Nephron (organoid): ENCODE data around the gene ALKBH3.

Experiments used
- H3K27ac Mint-ChIP-seq, 3 experiments: 2 replicates each; pipeline ENCODE4 v1.8.0; 2020; ENCODE audit warnings: mixed read lengths in 3 of 3, mild to moderate bottlenecking in 2 of 3, moderate library complexity in 1 of 3
- H3K27me3 Mint-ChIP-seq: 2 replicates; pipeline ENCODE4 v1.8.0; 2021; ENCODE audit warnings: low read depth, mild to moderate bottlenecking, moderate library complexity, mixed read lengths
- H3K36me3 Mint-ChIP-seq: 2 replicates; pipeline ENCODE4 v1.8.0; 2020; ENCODE audit warnings: low read depth, mixed read lengths
- H3K4me1 Mint-ChIP-seq: 2 replicates; pipeline ENCODE4 v1.8.0; 2020; ENCODE audit warnings: mixed read lengths
- H3K4me3 Mint-ChIP-seq, 3 experiments: 2 replicates each; pipeline ENCODE4 v1.8.0; 2020; ENCODE audit warnings: mild to moderate bottlenecking in 3 of 3, mixed read lengths in 3 of 3, moderate library complexity in 2 of 3
- H3K9me3 Mint-ChIP-seq: 2 replicates; pipeline ENCODE4 v1.8.0; 2020; ENCODE audit warnings: mixed read lengths
- TF ChIP-seq, protein P1 (sequence below), 3 experiments: fragments of 200-600 bp; sonication (generic); IDR thresholded peaks; one replicate each; pipeline ENCODE4 v1.5.0; 2021; ENCODE audit warnings: antibody characterized with exemption in 3 of 3; ENCODE audit not compliant: unreplicated experiment in 3 of 3

The ALKBH3 gene

DNA sequence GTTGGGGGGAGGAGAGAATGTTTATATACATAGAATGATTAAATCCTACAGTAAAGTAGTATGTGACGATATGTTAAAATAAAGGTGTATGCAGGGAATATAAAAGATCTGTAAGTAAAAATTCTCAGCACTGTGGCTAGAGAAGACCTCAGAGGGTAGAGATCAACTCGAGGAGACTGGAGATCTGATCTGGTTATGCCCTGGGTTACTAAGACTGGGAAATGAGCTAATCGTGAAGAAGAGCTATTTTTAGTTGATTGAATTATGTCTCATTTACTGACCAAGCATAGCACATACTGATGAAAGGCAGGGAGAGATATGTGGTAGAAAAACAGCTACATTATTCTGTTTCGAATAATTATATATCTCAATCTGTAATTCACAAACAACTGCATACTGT lies 42.8 kb upstream of the ALKBH3 start:
- TF ChIP-seq, protein P1, sequence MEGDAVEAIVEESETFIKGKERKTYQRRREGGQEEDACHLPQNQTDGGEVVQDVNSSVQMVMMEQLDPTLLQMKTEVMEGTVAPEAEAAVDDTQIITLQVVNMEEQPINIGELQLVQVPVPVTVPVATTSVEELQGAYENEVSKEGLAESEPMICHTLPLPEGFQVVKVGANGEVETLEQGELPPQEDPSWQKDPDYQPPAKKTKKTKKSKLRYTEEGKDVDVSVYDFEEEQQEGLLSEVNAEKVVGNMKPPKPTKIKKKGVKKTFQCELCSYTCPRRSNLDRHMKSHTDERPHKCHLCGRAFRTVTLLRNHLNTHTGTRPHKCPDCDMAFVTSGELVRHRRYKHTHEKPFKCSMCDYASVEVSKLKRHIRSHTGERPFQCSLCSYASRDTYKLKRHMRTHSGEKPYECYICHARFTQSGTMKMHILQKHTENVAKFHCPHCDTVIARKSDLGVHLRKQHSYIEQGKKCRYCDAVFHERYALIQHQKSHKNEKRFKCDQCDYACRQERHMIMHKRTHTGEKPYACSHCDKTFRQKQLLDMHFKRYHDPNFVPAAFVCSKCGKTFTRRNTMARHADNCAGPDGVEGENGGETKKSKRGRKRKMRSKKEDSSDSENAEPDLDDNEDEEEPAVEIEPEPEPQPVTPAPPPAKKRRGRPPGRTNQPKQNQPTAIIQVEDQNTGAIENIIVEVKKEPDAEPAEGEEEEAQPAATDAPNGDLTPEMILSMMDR (IDR thresholded peaks at IDR 0.05; ENCODE audit: unreplicated experiment in 3 of 3), result no peak
- no peaks in the 10 kb centered on the region for H3K27me3 Mint-ChIP-seq
- H3K4me1 Mint-ChIP-seq, result peaks cover 25% of the 10 kb centered on the region
- no peak overlapping the region for H3K4me3 Mint-ChIP-seq
- no peaks in the 10 kb centered on the region for H3K9me3 Mint-ChIP-seq
- no peak overlapping the region for H3K27ac Mint-ChIP-seq
- peaks cover 41% of the 10 kb centered on the region for H3K36me3 Mint-ChIP-seq

DNA sequence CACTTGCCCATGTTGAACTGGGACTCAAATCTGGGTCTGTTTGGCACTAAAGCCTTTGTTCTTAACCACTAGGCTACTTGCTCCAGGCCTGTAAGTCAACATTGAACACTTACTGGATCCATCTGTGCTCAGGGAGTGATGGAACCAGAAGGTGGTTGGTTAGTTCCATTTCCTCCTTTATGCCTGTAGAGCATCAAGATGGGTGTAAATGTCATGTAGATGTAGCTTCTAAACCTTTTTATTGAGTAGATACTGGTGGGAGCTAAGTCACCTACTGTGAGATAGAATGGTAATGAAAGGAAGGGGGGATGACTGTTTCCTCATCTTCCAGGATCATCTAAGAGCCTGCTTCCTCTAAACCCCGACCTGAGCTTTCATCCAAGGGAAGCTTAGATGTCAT lies 38.6 kb upstream of the ALKBH3 start:
- H3K27me3 Mint-ChIP-seq, result no peaks in the 10 kb centered on the region
- H3K4me1 Mint-ChIP-seq, result no peaks in the 10 kb centered on the region
- TF ChIP-seq, protein P1 (IDR thresholded peaks at IDR 0.05; ENCODE audit: unreplicated experiment in 3 of 3), result no peak
- H3K27ac Mint-ChIP-seq, result no peak overlapping the region
- no peaks in the 10 kb centered on the region for H3K9me3 Mint-ChIP-seq
- H3K4me3 Mint-ChIP-seq, result no peak overlapping the region
- peaks cover 38% of the 10 kb centered on the region for H3K36me3 Mint-ChIP-seq

DNA sequence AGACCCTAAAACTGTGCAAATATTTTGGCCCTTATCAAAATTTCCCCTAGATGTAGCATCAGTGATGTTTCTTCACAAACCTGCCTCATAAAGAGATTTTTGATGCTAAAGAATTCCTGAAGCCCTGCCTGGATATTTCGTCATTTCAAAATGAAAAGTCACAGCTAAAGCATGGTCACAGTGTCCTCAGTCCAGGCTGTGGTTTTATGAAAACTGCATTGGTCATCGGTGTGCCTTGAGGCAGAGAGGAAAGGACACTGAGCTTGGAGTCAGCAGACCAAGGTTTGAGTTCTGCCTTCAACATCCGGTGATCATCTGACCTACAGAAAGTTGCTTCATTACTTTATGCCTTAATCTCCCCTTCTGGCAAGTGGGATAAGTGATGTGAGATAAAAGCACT lies 34.8 kb upstream of the ALKBH3 start:
- no peak overlapping the region for H3K27ac Mint-ChIP-seq
- no peaks in the 10 kb centered on the region for H3K4me1 Mint-ChIP-seq
- peaks cover 16% of the 10 kb centered on the region for H3K36me3 Mint-ChIP-seq
- H3K4me3 Mint-ChIP-seq, result no peak overlapping the region
- H3K27me3 Mint-ChIP-seq, result no peaks in the 10 kb centered on the region
- TF ChIP-seq, protein P1 (IDR thresholded peaks at IDR 0.05; ENCODE audit: unreplicated experiment in 3 of 3), result no peak
- H3K9me3 Mint-ChIP-seq, result no peaks in the 10 kb centered on the region

DNA sequence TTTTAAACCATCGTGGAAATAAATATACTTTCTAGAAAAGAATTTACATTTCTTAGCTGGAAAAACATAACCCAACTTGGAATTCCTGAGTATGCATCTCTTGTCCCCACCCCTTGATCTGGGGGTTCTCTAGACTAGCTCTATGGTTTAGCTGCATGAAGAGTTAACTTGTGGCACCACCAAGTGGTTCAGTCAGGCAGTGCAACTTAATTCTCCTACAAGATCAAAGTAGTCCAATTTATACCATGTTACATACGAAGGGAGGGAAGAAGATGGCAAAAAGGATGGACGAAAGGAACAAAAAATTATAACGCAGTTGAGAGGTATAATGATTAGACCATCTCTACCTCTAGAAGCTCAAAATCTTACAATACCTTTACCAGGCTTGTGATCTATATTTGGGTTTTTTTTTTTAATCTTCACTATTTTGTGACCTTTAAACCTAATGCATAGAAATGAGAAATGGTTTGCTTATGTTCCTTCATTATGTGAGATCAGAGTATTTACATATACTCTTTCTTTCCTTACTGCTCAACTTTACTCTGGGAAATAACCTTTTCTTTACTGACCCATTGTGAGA lies 28.5 kb upstream of the ALKBH3 start:
- Mint-ChIP-seq H3K27me3 (no peaks in the 10 kb centered on the region), H3K27ac (no peak overlapping the region), H3K4me1 (no peaks in the 10 kb centered on the region), H3K4me3 (no peak overlapping the region), H3K9me3 (no peaks in the 10 kb centered on the region), H3K36me3 (peaks cover 6% of the 10 kb centered on the region)
- TF ChIP-seq, protein P1 (IDR thresholded peaks at IDR 0.05; ENCODE audit: unreplicated experiment in 3 of 3), result peak; percentile 73 to 82 (median 79)

DNA sequence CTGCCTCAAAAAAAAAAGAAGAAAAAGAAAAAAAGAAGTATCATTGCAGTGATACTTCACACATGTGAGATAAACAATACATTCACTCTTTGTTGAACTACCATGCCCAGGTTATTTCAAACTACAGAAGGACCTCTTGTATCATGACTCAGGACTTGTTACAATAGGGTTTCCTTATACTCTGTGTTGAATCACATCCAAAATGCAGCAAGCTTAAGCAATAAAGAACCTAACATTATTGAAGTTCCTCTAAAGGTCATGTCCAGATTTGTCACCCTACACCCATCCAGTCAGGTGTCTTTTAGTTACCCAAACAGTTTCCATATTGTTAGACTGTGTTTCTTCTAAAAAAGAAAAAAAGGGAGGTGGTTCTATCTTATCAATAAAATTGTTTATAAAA lies 26.9 kb upstream of the ALKBH3 start:
- Mint-ChIP-seq H3K27me3 (no peaks in the 10 kb centered on the region), H3K4me3 (no peak overlapping the region), H3K4me1 (no peaks in the 10 kb centered on the region), H3K9me3 (no peaks in the 10 kb centered on the region), H3K36me3 (peaks cover 7% of the 10 kb centered on the region), H3K27ac (no peak overlapping the region)
- TF ChIP-seq, protein P1 (IDR thresholded peaks at IDR 0.05; ENCODE audit: unreplicated experiment in 3 of 3), result no peak

DNA sequence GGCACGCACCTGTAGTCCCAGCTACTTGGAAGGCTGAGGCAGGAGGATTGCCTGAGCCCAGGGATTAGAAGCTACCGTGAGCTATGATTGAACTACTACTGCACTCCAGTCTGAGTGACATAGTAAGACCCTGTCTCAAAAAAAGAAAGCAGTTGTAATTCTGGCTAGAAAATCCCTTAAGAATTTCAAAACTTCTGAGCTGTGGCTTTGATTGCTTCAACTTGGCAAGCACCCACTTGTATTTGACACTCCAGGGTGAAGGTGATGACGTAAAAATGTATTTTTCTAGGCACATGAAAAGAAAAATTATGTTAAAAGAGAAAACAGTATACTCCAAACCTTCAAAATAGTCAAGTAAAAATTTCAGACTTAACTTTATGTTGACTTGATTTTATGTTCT lies 23.6 kb upstream of the ALKBH3 start:
- peaks cover 11% of the 10 kb centered on the region for H3K9me3 Mint-ChIP-seq
- peaks cover 21% of the 10 kb centered on the region for H3K36me3 Mint-ChIP-seq
- no peak overlapping the region for H3K4me3 Mint-ChIP-seq
- TF ChIP-seq, protein P1 (IDR thresholded peaks at IDR 0.05; ENCODE audit: unreplicated experiment in 3 of 3), result no peak
- H3K27me3 Mint-ChIP-seq, result no peaks in the 10 kb centered on the region
- H3K4me1 Mint-ChIP-seq, result no peaks in the 10 kb centered on the region
- no peak overlapping the region for H3K27ac Mint-ChIP-seq
